AML-193 (cell line): Measurements from ENCODE around the gene FXYD6.
"Not testable (repeated sequence)": the region's sequence is repeated elsewhere in the genome, so short reads cannot be mapped to it uniquely, and the experiment has no call there.

Source experiments
- DNase-seq, 2 experiments: peaks; one replicate each; lab custom pipeline; 2025; lab: John Stamatoyannopoulos, UW

Gene FXYD6

DNA sequence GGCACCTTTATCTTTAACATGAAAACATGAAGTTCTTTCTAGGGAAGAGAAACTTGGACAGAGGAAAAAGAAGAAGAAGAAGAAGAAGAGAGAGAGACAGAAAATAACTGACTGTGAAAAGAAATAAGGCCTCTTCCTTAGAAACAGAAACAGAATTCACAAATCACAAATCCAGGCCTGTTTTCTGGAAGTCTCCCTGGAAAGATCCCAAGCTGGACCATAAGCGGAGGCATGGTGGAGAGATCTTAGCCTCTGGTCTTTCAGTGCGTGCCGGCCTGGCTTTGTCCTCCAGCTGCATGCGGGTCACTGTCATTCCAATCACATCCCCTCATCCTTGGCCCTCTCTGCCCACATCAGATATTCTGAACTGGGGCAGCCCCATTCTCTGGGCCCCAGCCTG lies 6.9 kb downstream of the FXYD6 start:
- no peak for DNase-seq

GRCh38 chr11:117868815-117869561 lies 7.5 kb downstream of the FXYD6 start:
- no peak for DNase-seq

- DNase-seq: no peak
Measured at GRCh38 chr11:117868088-117868487, 8.4 kb downstream of the FXYD6 start.

DNA sequence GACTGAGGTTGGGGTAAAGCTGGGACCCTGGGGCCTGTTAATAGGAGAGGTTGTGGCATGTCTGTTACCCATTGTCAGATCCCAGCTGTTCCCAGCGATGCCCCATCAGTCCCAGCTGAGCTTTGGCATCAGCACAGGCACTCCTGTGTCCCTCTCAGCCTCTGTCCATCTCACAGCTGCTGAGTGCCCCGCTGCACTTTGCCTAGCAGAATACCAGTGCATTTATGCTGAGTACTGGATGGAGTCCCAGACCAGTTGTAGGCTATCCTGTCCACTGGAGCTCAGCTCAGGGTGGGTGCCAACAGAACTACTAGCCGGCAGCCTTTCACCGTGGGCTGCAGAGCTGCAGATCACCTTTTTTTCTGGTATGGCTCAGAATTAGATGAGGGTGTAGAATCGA lies 9.9 kb downstream of the FXYD6 start:
- no peak for DNase-seq

DNA sequence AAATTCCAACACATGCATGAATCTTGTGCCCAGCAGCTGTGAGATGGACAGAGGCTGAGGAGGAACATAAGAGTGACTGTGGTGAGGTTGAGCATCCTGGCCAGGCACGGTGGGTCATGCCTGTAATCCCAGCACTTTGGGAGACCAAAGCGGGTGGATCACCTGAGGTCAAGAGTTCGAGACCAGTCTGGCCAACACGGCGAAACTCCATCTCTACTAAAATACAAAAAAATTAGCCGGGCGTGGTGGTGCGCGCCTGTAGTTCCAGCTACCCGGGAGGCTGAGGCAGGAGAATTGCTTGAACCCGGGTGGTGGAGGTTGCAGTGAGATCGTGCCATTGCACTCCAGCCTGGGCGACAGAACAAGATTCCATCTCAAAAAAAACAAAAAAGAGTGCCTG lies 10.9 kb downstream of the FXYD6 start:
- DNase-seq: not testable (repeated sequence)

DNA sequence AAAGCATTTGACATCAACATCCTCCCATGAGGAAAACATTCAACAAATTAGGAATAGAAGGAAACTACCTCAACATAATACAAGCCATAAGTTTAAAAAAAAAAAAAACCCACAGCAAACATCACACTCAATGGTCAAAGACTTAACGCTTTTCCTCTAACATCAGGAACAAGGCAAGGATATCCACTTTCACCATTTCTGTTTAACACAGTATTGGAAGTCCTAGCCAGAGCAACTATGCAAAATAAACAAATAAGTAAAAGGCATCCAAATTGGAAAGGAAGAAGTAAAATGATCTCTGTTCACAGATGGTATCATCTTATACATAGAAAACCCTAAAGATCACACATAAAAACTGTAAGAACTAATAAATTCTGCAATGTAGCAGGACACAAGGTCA lies 13.1 kb downstream of the FXYD6 start:
- no peak for DNase-seq

GRCh38 chr11:117862753-117863152 lies 13.7 kb downstream of the FXYD6 start:
- no peak for DNase-seq

DNA sequence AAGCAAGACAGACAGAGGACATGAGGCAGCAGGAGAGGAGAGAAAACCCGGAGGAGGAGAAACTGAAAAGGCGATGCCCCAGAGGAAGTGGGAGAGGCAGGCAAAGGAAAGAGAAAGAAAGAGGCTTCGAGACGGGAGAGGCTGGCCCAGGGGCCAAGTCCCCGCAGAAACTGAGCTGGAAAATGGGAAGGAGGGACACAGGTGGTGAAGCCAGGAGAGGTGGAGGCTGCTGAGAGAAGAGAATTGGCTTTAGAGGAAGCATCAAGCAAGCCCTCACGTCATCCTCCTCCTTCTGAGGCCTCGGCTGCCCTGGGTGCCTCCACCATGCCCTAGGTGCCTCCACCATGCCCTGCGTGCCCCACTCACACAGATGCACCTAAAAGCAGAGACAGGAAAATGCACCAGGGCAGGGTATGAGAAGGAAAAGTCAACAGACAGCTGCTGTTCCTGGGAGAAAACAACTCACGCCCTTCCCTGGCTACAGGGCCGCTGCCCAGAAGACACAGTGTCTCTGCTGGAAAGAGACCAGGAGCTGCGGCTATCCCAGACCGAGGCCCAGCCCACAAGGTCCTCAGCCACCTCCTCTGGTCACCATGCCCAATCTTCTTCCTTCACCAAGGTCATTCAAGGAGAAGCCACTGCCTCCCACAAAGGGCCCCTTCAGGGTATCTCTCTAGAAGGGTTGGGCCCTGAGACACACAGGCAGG lies 14.3 kb downstream of the FXYD6 start:
- no peak for DNase-seq

- DNase-seq: no peak
Measured at GRCh38 chr11:117861151-117862018, 15.1 kb downstream of the FXYD6 start.

DNA sequence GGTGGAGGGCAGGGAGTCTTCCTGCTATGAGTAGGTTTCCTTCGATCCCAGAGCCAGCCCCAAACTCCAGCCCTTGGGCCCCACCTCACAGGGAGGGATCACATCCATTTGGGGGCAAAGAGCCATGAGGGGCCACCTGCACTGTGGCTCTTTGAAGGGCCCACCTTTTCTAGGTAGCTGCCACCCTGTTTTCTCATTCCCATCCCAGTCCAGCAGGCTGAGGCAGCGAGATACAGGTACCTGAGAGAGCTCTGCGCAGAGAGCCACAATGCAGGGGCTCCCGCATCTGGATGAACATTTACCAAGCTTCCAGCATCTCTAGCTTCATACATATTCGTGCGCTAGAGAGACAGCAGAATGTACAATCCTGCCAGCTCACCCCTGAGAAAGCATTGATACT lies 16.3 kb downstream of the FXYD6 start:
- no peak for DNase-seq

DNA sequence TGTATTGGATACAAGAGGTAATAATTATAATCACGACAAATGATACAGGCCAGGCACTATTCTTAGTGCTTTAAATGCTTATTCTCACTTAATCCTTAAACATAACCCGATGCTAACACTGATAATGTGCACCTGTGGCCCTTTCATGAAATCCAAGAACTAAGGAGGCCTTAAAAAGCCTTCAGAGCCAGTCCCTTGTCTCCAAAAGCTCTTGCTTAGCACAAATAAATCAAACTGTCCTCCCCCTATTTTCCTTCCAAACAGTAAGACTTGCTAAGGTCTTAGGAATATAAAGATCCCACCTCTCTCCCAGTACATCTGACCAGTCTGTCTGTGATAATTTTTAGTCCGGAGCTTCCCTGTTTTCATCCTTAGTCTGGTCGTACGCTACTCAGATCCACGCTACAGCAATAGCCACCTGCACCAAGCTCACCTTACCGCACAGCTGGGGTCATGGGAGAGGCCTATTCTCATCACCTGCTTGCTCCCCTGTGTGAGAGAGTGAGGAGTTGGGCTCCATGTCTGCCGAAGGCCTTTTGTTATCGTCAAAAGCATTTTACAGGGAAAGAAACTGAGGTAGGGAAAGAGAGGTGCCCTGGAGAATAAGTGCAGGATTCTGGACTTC lies 16.9 kb downstream of the FXYD6 start:
- DNase-seq: no peak

GRCh38 chr11:117859061-117859460 lies 17.4 kb downstream of the FXYD6 start:
- no peak for DNase-seq

GRCh38 chr11:117857734-117858414 lies 18.6 kb downstream of the FXYD6 start:
- no peak for DNase-seq

- DNase-seq: no peak
Measured at GRCh38 chr11:117855912-117856651, 20.4 kb downstream of the FXYD6 start.

DNA sequence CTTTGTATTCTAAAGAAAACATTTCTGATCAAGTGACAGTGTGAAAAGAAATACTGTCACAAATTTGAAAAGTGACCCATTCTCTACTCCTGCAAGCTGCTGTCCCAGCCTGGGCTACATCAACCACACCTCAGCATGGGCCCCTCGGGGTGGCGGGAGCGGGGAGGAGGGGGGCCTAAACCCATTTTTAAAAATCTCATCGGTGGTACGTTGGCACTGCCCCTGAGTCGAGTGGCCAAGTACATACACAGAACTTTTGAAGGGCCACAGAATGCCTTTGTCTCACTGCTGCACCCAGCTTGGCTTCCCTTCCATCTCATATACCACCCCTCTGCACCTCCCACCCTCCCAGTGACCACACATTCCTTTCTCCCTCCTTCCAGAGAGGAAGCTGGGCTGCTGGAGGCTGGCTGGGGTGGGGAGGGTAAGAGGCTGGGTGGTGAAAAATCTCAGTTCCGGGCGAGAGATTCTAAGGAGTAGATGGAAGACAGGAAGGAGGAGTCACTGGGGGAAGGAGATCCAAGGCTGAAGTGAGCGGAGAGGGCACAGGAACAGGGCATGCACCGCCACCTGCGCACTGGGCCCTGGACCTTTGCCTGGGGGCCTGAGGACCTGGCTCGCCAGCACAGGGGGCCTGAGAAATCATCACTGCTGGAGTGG lies 21.1 kb downstream of the FXYD6 start:
- DNase-seq: no peak

DNA sequence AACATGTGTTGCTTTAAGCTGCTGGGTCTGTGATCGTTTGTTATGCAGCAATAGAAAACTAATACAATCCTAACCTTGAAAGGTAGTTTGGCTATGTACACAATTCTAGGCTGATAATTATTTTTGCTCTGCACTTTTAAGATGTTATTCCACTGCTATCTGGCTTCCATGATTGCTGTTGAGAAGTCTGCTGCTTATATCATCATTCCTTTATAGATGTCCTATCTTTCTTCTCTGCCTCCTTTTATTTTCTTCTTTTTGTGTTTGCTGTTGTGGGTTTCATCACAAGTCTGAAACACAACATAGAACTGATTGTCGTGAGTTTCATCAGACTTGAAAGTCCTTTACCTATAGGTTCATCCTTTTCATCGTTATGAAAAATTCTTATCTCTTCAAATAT lies 24.1 kb downstream of the FXYD6 start:
- no peak for DNase-seq

GRCh38 chr11:117851852-117852251 lies 24.6 kb downstream of the FXYD6 start:
- DNase-seq: no peak

GRCh38 chr11:117851106-117851505 lies 25.4 kb downstream of the FXYD6 start:
- DNase-seq: no peak

GRCh38 chr11:117849781-117850414 lies 26.6 kb downstream of the FXYD6 start:
- no peak for DNase-seq
